Hepatocyte (in vitro differentiated cells): ENCODE results near the gene MICAL2. TPM values are rescaled to one million over a fixed set of nuclear protein-coding genes. Genes with fewer than 3 reads are reported as not detected.
A peak's percentile ranks its signal among the peaks of the same experiment; 100 is the strongest.

Experiments used
- DNase-seq: peaks from one replicate; pipeline ENCODE4 v3.0.0-alpha.2; 2016; ENCODE audit warnings: low spot score
- H2AFZ ChIP-seq: fragments of 200-600 bp; sonication (generic); 2 replicates; pipeline ENCODE4 v1.6.0; 2016; ENCODE audit warnings: antibody characterized with exemption, mild to moderate bottlenecking
- H3K27ac ChIP-seq: fragments of 200-600 bp; sonication (generic); 2 replicates; pipeline ENCODE4 v1.5.1; 2016; ENCODE audit warnings: mild to moderate bottlenecking
- H3K27me3 ChIP-seq: fragments of 200-600 bp; sonication (generic); 2 replicates; pipeline ENCODE4 v1.6.1; 2016
- H3K36me3 ChIP-seq: fragments of 200-600 bp; sonication (generic); replicated peaks from 2 replicates; pipeline ENCODE4 v1.5.1; 2016; ENCODE audit warnings: low read depth; ENCODE audit not compliant: insufficient read depth
- H3K4me1 ChIP-seq: fragments of 200-600 bp; sonication (generic); 2 replicates; pipeline ENCODE4 v1.5.1; 2016; ENCODE audit warnings: mild to moderate bottlenecking, moderate library complexity; ENCODE audit not compliant: insufficient read depth
- H3K4me2 ChIP-seq: fragments of 200-600 bp; sonication (generic); 2 replicates; pipeline ENCODE4 v1.6.0; 2016
- H3K4me3 ChIP-seq: fragments of 200-600 bp; sonication (generic); 2 replicates; pipeline ENCODE4 v1.5.1; 2016; ENCODE audit warnings: mild to moderate bottlenecking
- H3K79me2 ChIP-seq: fragments of 200-600 bp; sonication (generic); 2 replicates; pipeline ENCODE4 v1.6.0; 2017; ENCODE audit warnings: mild to moderate bottlenecking
- H3K9me2 ChIP-seq: fragments of 200-600 bp; sonication (generic); replicated peaks from 2 replicates; pipeline ENCODE4 v1.6.0; 2017; ENCODE audit warnings: mild to moderate bottlenecking; ENCODE audit not compliant: insufficient read depth
- H3K9me3 ChIP-seq: fragments of 200-600 bp; sonication (generic); 2 replicates; pipeline ENCODE4 v1.5.1; 2016; ENCODE audit warnings: low read depth, mild to moderate bottlenecking
- H4K20me1 ChIP-seq: fragments of 200-600 bp; sonication (generic); 2 replicates; pipeline ENCODE4 v1.6.0; 2016; ENCODE audit warnings: mild to moderate bottlenecking; ENCODE audit not compliant: insufficient read depth, poor library complexity, severe bottlenecking
- EZH2 ChIP-seq: fragments of 200-600 bp; sonication (generic); IDR thresholded peaks from 2 replicates; pipeline ENCODE4 v1.6.1; 2016; ENCODE audit warnings: antibody characterized with exemption, mild to moderate bottlenecking, borderline replicate concordance
- EZH2phosphoT487 ChIP-seq: fragments of 200-600 bp; sonication (generic); IDR thresholded peaks from one replicate; pipeline ENCODE4 v1.6.1; 2018; ENCODE audit warnings: antibody characterized with exemption, mild to moderate bottlenecking, low read depth, moderate library complexity; ENCODE audit not compliant: unreplicated experiment, severe bottlenecking
- WGBS: methylation state at CpG from one replicate; pipeline ENCODE4 v1.1.6; 2016; ENCODE audit warnings: low lambda C conversion rate; ENCODE audit errors: missing lambda C conversion rate; 5-methylcytosine and 5-hydroxymethylcytosine counted together
- polyA plus RNA-seq: library from polyadenylated mRNA; unstranded; fragments of >200 nt; fragmentation: Nextera tagmentation; extraction: Ambion mirVana; gene quantifications from 2 replicates; pipeline ENCODE4 v1.2.1, GENCODE V29; 2016
- total RNA-seq: library from RNA; depleted of rRNA; stranded (reverse); fragments of >200 nt; gene quantifications from 2 replicates; pipeline ENCODE4 v1.2.3, GENCODE V29; 2014
- TF ChIP-seq, protein P1 (sequence below): fragments of 200-600 bp; sonication (generic); IDR thresholded peaks from 2 replicates; pipeline ENCODE4 v1.5.1; 2016; ENCODE audit warnings: antibody characterized with exemption, mild to moderate bottlenecking; ENCODE audit not compliant: poor library complexity

MICAL2 gene
- total and polyA plus RNA-seq, 2 experiments from 2014 or later = 36.8 to 56.0 TPM

DNA sequence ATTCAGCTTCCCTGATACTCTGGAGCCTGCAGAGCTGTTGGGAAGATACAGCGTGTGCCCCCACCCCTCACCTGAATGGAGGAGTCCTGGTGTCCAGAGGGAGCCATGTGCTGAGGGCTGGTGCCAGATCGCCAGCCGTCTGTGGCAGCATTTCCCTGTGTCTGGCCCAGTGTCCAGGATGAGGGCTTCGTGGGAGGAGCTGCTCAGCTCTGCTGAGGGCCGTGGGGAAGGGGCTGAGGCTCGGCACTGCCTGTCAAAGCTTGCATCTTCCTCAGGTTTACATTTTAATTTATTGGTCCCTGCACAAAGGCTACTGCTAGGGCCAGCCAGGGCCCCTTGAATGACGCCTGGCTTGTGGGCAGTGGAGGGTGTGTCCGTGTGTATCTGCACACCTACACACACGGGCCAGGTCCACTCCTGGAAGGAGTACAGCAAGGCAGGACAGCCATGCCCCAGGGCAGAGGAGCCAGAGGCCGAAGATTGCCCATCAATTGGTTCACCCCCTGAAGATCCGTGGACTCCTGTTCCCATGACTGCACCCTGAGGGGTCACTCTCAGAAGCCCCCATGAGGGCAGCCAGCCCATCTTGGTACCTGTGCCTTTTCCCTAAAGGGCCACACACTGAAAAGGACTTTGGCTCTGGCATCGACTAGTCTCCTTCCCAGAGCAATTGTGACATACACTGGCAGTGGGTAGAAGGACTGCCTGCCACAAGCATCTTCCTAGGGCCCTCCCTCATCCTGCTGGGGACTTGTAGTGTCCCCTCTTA is 159.2 kb downstream of the MICAL2 start:
- WGBS = 63% methylated on average over 12 of the region's 12 CpGs
- no peak overlapping the region for H2AFZ ChIP-seq

DNA sequence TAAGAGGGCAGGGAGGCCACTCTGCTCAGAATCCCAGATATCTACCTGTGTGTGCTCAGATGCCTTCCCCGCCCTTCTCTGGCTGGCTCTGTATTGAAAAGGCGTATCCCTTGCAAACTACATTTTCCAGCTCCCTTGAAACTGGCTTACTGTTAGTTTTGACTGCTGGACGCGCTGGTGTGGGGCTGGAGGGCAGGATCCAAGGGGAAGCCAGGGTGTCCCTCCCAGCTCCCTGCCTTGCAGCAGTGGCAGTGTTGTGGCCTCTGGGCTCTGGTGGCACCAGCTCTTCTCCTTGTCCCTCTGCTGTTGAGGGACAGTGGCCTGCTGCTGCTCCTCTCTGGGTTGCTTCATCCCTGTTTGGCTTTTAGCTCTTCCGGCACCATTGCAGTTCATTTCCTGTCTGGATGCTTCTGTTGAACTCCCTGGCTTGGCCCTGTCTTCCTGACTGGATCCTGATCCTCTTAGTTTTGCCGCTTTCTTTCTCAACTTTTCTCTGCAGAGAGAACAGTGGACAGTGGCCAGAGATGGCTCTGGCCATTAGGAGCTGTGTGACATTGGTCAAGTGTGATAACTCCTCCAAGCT is 159.9 kb downstream of the MICAL2 start:
- 91% methylated on average over 6 of the region's 6 CpGs for WGBS
- H2AFZ ChIP-seq = no peak overlapping the region

More for the DNA sequence above, 159.2 kb downstream of the MICAL2 start:
- Histone ChIP-seq H3K4me1 (peaks cover 20% of the 10 kb centered on the region), H3K9me3 (no peaks in the 10 kb centered on the region), H3K36me3 (no peaks in the 10 kb centered on the region), H3K27ac (peak overlapping the region; percentile 75), H3K4me3 (no peak overlapping the region), H4K20me1 (no peaks in the 10 kb centered on the region), H3K4me2 (peak overlapping the region; percentile 45), H3K27me3 (no peaks in the 10 kb centered on the region), H3K79me2 (no peaks in the 10 kb centered on the region), H3K9me2 (no peaks in the 10 kb centered on the region)
- no peak for TF ChIP-seq EZH2phosphoT487
- no peak for DNase-seq

DNA sequence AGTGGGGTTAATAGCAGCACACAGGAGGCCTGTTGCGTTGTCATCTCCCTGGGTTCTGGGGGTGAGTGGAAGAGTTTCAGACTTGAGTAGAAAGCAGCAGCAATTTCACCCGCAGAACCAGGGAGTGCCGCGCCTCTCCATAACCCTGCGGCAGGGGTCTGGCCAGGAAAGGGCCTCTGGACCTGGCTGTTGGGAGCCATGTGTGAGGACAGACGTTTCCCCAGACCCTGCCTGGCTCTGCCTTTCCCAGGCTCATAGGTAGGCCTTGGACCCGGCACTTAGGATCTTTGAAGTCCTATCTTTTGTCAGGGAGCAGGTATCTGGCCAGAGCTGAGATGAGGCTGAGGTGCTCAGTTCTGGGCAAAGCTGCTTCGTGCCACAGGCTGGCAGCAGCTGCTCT is 160.4 kb downstream of the MICAL2 start:
- H3K4me3 ChIP-seq = no peak overlapping the region
- no peaks in the 10 kb centered on the region for H3K9me2 ChIP-seq
- no peak for TF ChIP-seq EZH2phosphoT487
- no peak overlapping the region for H3K27ac ChIP-seq
- peaks cover 20% of the 10 kb centered on the region for H3K4me1 ChIP-seq
- H2AFZ ChIP-seq = no peak overlapping the region
- H3K9me3 ChIP-seq = no peaks in the 10 kb centered on the region
- 82% methylated on average over 8 of the region's 8 CpGs for WGBS
- no peaks in the 10 kb centered on the region for H3K27me3 ChIP-seq
- no peaks in the 10 kb centered on the region for H3K79me2 ChIP-seq
- no peak for DNase-seq
- H3K4me2 ChIP-seq = no peak overlapping the region
- H3K36me3 ChIP-seq = no peaks in the 10 kb centered on the region
- H4K20me1 ChIP-seq = no peaks in the 10 kb centered on the region

More for the DNA sequence above, 159.9 kb downstream of the MICAL2 start:
- Histone ChIP-seq H3K36me3 (no peaks in the 10 kb centered on the region), H3K4me1 (peaks cover 20% of the 10 kb centered on the region), H3K4me3 (no peak overlapping the region), H3K9me3 (no peaks in the 10 kb centered on the region), H3K27me3 (no peaks in the 10 kb centered on the region), H3K27ac (peak overlapping the region; percentile 75), H3K4me2 (no peak overlapping the region), H3K79me2 (no peaks in the 10 kb centered on the region), H3K9me2 (no peaks in the 10 kb centered on the region), H4K20me1 (no peaks in the 10 kb centered on the region)
- TF ChIP-seq EZH2 (no peak), EZH2phosphoT487 (no peak)
- TF ChIP-seq, protein P1, sequence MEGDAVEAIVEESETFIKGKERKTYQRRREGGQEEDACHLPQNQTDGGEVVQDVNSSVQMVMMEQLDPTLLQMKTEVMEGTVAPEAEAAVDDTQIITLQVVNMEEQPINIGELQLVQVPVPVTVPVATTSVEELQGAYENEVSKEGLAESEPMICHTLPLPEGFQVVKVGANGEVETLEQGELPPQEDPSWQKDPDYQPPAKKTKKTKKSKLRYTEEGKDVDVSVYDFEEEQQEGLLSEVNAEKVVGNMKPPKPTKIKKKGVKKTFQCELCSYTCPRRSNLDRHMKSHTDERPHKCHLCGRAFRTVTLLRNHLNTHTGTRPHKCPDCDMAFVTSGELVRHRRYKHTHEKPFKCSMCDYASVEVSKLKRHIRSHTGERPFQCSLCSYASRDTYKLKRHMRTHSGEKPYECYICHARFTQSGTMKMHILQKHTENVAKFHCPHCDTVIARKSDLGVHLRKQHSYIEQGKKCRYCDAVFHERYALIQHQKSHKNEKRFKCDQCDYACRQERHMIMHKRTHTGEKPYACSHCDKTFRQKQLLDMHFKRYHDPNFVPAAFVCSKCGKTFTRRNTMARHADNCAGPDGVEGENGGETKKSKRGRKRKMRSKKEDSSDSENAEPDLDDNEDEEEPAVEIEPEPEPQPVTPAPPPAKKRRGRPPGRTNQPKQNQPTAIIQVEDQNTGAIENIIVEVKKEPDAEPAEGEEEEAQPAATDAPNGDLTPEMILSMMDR = no peak
- DNase-seq = no peak

DNA sequence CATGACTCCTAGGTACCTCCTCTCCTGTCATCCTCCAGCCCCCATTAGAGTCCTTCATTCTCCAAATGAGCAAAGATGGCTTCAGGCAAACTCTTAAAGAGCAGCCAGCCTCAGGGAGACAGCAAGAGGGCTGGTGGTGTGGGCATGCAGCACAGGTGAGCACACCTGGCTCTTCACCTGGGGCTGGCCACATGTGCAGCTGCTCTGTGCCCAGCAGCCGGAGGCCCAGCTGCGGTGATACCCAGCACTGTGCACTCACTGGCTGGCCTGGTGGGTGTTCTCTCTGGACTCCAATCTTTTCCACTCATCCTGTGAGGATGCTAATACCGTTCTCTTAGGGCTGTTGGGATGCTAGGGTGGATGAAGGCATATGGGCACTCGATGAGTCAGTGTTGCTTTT is 160.9 kb downstream of the MICAL2 start:
- H2AFZ ChIP-seq = no peak overlapping the region
- no peak overlapping the region for H3K4me3 ChIP-seq
- H3K9me3 ChIP-seq = no peaks in the 10 kb centered on the region
- H3K4me1 ChIP-seq = peaks cover 20% of the 10 kb centered on the region
- no peaks in the 10 kb centered on the region for H3K9me2 ChIP-seq
- H3K79me2 ChIP-seq = no peaks in the 10 kb centered on the region
- DNase-seq = no peak
- TF ChIP-seq EZH2 = no peak
- no peak for TF ChIP-seq EZH2phosphoT487
- TF ChIP-seq, protein P1 = no peak
- H3K27me3 ChIP-seq = no peaks in the 10 kb centered on the region
- WGBS = 72% methylated on average over 4 of the region's 4 CpGs
- H3K27ac ChIP-seq = no peak overlapping the region
- no peaks in the 10 kb centered on the region for H3K36me3 ChIP-seq
- H3K4me2 ChIP-seq = no peak overlapping the region
- no peaks in the 10 kb centered on the region for H4K20me1 ChIP-seq
